ENCODE data around the gene EIF5. TPM values are rescaled to one million over a fixed set of nuclear protein-coding genes. Genes with fewer than 3 reads are reported as not detected.

The EIF5 gene
- total and polyA plus RNA-seq, 8 donors = 159 to 239 (median 210) TPM

- intact Hi-C loops (cut with DNase I) = no loop called here
- H3K27ac ChIP-seq = no peak overlapping the region
- no peaks in the 10 kb centered on the region for H3K9me3 ChIP-seq
- no peak for TF ChIP-seq CTCF (IDR thresholded peaks at IDR 0.05)
- no peak for DNase-seq
- H3K4me1 ChIP-seq = peaks cover 10 to 42% of the 10 kb centered on the region in 2 donors
- H3K27me3 ChIP-seq = no peaks in the 10 kb centered on the region
- ATAC-seq = no peak
- H3K4me3 ChIP-seq = peak overlapping the region in 1 of 2 donors; percentile 92
- peaks cover 6 to 59% of the 10 kb centered on the region in 2 donors for H3K36me3 ChIP-seq
Measured at GRCh38 chr14:103336191-103336590, 2.2 kb downstream of the EIF5 start.

GRCh38 chr14:103337794-103338193 lies 3.8 kb downstream of the EIF5 start:
- H3K36me3 ChIP-seq = peaks cover 6 to 75% of the 10 kb centered on the region in 2 donors
- no peak overlapping the region for H3K4me3 ChIP-seq
- H3K9me3 ChIP-seq = no peaks in the 10 kb centered on the region
- no peak for DNase-seq
- intact Hi-C loops (cut with DNase I) = no loop called here
- ATAC-seq = no peak
- peaks cover 10 to 34% of the 10 kb centered on the region in 2 donors for H3K4me1 ChIP-seq
- no peaks in the 10 kb centered on the region for H3K27me3 ChIP-seq
- no peak overlapping the region for H3K27ac ChIP-seq
- TF ChIP-seq CTCF (IDR thresholded peaks at IDR 0.05) = no peak

- intact Hi-C loops (cut with DNase I) = no loop called here
- Histone ChIP-seq H3K27ac (no peak overlapping the region), H3K36me3 (peaks cover 10 to 93% of the 10 kb centered on the region in 2 donors), H3K9me3 (no peaks in the 10 kb centered on the region), H3K4me3 (no peak overlapping the region), H3K27me3 (no peaks in the 10 kb centered on the region), H3K4me1 (peaks cover 10 to 29% of the 10 kb centered on the region in 2 donors)
- DNase-seq (no peak), ATAC-seq (no peak)
- TF ChIP-seq CTCF (IDR thresholded peaks at IDR 0.05) = no peak
Measured at GRCh38 chr14:103339561-103339960, 5.5 kb downstream of the EIF5 start.

- H3K27me3 ChIP-seq = no peaks in the 10 kb centered on the region
- peaks cover 7 to 24% of the 10 kb centered on the region in 2 donors for H3K4me1 ChIP-seq
- TF ChIP-seq CTCF (IDR thresholded peaks at IDR 0.05) = no peak
- H3K9me3 ChIP-seq = no peaks in the 10 kb centered on the region
- ATAC-seq (no peak), DNase-seq (no peak)
- no peak overlapping the region for H3K4me3 ChIP-seq
- H3K36me3 ChIP-seq = peaks cover 10 to 96% of the 10 kb centered on the region in 2 donors
- intact Hi-C loops (cut with DNase I) = no loop called here
- no peak overlapping the region for H3K27ac ChIP-seq
Measured at GRCh38 chr14:103340480-103341212, 6.6 kb downstream of the EIF5 start.

- Histone ChIP-seq H3K9me3 (no peaks in the 10 kb centered on the region), H3K4me3 (no peak overlapping the region), H3K27ac (no peak overlapping the region), H3K4me1 (peaks cover 0 to 16% of the 10 kb centered on the region in 2 donors), H3K36me3 (peaks cover 10 to 87% of the 10 kb centered on the region in 2 donors), H3K27me3 (no peaks in the 10 kb centered on the region)
- DNase-seq (no peak), ATAC-seq (no peak)
- intact Hi-C loops (cut with DNase I) = no loop called here
- no peak for TF ChIP-seq CTCF (IDR thresholded peaks at IDR 0.05)
Measured at GRCh38 chr14:103341250-103342129, 7.5 kb downstream of the EIF5 start.

Measured in left lung (tissue), 10 donors.